Motor neuron (in vitro differentiated cells): ENCODE data around the gene DUSP6. TPM values are rescaled to one million over a fixed set of nuclear protein-coding genes. Genes with fewer than 3 reads are reported as not detected.

Experiments used
- ATAC-seq, 8 experiments: fragments of 200-7000 bp; cut with Tn5 transposase; replicated peaks in 6 of 8; 2 replicates each; pipeline ENCODE4 v1.8.0; 2021; ENCODE audit warnings: mild to moderate bottlenecking in 8 of 8, moderate library complexity in 8 of 8
- H3K27ac ChIP-seq, 2 donors: fragments of 250-450 bp; sonication (Bioruptor Pico); 2 replicates each; pipeline ENCODE4 v1.9.0; 2021; ENCODE audit warnings: antibody characterized with exemption in 2 of 2, mild to moderate bottlenecking in 2 of 2, moderate library complexity in 1 of 2
- H3K4me1 ChIP-seq, 2 donors: fragments of 250-450 bp; sonication (Bioruptor Pico); replicated peaks in 1 of 2; 2 replicates each; pipeline ENCODE4 v1.6.1; 2021; ENCODE audit warnings: antibody characterized with exemption in 2 of 2, mild to moderate bottlenecking in 2 of 2, moderate library complexity in 1 of 2
- H3K4me3 ChIP-seq, 5 donors: fragments of 250-450 bp; sonication (Bioruptor Pico); 2 replicates each; pipeline ENCODE4 v1.9.0; 2021; ENCODE audit warnings: antibody characterized with exemption in 5 of 5, mild to moderate bottlenecking in 5 of 5, moderate library complexity in 4 of 5
- WGBS, 10 experiments: fragments of 450-650 bp; shearing (Covaris generic); methylation state at CpG; one replicate each; pipeline ENCODE4 v1.0.0; 2022; 5-methylcytosine and 5-hydroxymethylcytosine counted together
- in situ Hi-C, 9 experiments: fragments of 400-800 bp; cut with MboI; loops; one replicate each; pipeline ENCODE4 v1.15.0; 2021; ENCODE audit warnings: low sequenced_read_pairs in 9 of 9, low pct_unique_long_range_greater_than_20kb in 2 of 9; ENCODE audit not compliant: unreplicated experiment in 9 of 9
- total RNA-seq, 8 experiments: library from RNA; unstranded; fragments of 300-600 nt; gene quantifications; 2 replicates each; pipeline versions ENCODE4 v1.2.3 to v1.2.4, GENCODE V29; 2022

The DUSP6 gene
- total RNA-seq, 8 experiments from 2014 or later: 6.8 to 67.6 (median 22.2) TPM

DNA sequence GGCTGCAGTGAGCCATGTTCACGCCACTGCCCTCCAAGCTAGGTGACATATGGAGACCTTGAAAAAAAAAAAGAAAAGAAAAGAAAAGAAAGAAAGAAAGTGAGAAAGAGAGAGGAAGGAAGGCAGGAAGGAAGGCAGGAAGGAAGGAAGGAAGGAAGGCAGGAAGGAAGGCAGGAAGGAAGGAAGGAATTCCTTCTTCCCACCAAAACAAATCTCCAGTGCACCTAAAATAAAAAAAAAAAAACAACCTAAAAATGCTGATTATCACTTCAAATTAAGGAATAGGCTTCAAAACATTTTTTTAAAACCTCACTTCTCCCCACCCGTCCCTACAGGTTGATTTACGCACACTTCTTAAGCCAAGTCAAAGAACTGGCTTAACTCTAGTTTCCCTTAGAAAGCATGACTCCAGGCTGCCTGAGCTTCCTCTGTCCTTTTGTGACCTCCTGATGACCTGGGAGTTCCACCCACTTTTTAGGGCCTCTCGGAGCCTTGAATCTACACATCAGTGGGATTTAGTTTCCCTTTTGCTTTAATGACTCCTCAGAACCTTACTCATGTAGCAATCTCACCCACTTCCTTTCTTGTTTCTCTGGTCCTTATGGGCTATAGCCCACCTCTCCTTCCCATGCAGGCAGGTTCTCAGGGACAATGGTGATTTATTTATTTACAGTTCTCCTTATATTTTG is 18.6 kb downstream of the DUSP6 start:
- no peak overlapping the region for H3K4me3 ChIP-seq
- peaks cover 4 to 8% of the 10 kb centered on the region in 2 donors for H3K4me1 ChIP-seq
- 0 to 80% (median 56%) methylated on average over 1 to 4 of the region's 4 CpGs; no CpG with 5 or more reads in 1 of the 10 experiments for WGBS, 10 experiments
- peak in 2 of 8 experiments; percentile 57 to 91 for ATAC-seq
- in situ Hi-C loops: loop anchor here in 1 of 9 experiments (25.0 kb wide), 1 partner anchor 271 kb away; no protein-coding TSS in a partner anchor
- H3K27ac ChIP-seq: no peak overlapping the region

DNA sequence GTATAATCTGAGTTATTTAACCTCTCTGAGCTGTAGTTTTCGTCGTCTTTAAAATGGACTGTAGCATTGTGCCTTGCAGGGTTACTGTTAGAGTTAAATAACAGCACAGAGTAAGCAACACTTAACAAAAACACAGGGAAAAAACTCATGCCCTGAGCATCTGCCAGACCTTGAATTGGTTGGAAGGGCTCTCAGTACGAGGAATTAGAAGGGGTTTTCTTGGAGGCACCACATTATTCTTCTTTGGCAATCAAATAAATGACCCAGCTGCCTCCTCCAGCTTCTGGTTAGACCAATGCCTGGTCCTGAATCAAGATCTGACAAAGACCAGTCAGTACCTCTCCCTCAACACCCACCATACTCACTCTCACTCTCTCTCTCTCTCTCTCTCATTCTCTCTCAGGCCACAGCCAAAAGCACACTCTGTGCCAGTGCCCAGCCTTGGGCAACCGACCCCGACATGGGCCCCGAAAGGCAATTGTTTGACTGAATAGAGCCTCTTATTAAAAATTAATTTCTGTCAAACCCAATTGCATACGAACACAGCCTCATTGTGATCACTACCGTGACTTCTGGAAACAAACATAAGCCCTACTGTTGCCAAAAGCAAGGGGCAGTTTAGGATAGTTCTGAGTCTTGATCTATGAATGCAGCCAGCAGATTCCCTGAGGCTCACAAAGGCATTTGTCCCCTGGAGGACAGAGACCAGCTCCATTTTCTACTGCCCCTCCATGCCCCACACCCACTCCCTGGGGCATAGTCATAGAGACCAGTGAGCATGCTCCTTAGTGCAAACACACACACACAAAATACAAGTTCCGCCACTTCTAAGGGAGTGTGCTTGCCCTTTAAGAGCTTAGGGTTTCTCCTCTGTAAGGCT is 23.9 kb downstream of the DUSP6 start:
- no peak overlapping the region for H3K4me3 ChIP-seq
- peaks cover 39 to 43% of the 10 kb centered on the region in 2 donors for H3K4me1 ChIP-seq
- ATAC-seq: peak in 3 of 8 experiments; percentile 15 to 25 (median 23)
- WGBS, 10 experiments: 54 to 96% (median 73%) methylated on average over 3 to 8 of the region's 9 CpGs; no CpG with 5 or more reads in 1 of the 10 experiments
- no peak overlapping the region for H3K27ac ChIP-seq
- in situ Hi-C loops: loop anchor here in 1 of 9 experiments (25.0 kb wide), 1 partner anchor 266 kb away; no protein-coding TSS in a partner anchor

DNA sequence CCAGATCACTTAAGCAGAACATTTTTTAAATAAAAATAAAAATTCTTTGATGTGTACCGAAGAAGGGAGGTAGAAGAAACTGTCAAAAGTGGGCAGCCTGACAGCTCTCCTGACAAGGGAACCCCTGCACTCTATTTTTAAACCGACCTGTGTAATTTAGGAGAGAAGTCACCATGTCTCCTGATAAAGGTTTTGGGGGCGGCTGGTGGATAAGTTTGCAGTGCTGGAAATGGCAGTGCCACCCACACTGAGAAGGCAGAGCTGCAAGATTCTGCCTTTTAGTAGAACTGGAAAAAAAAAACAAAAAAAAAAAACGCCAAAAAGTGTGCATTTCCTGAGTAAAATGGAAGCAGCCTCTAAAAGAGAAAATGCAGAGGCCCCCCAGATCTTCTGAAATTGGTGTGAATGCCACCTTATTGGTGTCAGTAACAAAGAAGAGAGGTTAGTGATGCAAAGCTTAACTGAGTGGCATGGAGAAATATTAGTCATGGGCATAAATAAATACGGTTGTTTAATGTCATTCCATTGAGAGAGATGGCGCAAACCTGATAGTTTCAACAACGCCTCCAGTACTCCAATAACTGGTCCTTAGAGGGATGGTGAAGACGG is 24.7 kb downstream of the DUSP6 start:
- no peak overlapping the region for H3K4me3 ChIP-seq
- H3K4me1 ChIP-seq: peaks cover 39 to 43% of the 10 kb centered on the region in 2 donors
- no peak for ATAC-seq
- in situ Hi-C loops: loop anchor here in 1 of 9 experiments (25.0 kb wide), 1 partner anchor 265 kb away; no protein-coding TSS in a partner anchor
- H3K27ac ChIP-seq: no peak overlapping the region
- 24 to 73% (median 58%) methylated on average over 3 to 8 of the region's 8 CpGs for WGBS, 10 experiments

DNA sequence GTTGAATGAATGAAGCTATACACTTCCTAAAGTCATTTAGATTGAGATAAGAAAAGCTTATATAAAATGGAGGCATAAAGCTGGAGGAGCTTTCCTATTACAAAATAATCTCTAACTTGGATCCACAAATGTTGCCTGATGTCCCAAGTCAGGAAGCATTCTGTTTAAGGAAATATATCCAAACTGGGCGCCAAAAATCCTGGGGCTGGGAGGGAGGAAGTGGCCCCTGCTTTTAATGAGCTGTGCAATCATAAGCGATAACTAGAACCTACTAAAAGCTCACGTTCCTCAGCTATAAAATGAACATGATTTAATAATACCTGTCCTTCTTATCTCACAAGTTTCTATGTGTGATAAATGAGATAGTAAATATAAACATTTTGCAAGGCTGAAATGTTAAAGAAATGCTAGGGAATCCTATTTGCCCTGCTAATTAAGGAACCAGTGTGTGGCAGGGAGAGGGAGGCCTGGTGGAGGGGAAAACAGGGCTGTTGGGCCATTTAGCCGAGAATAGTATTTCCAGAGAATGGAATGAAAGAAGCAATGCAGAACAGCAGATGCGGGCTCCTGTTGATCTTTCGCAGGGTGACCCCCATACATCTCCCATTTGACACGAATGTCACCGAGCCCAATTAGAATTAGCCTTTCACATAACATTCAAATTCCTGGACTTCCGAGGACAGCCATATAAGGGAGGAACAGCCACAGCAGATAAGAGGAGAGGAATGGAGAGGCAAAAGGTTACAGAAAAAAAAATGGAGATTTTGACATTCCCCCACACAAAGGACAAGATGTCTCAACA is 25.9 kb downstream of the DUSP6 start:
- Histone ChIP-seq H3K4me1 (peaks cover 39 to 43% of the 10 kb centered on the region in 2 donors), H3K27ac (peak overlapping the region in 1 of 2 donors; percentile 23), H3K4me3 (no peak overlapping the region)
- in situ Hi-C loops: loop anchor here in 1 of 9 experiments (25.0 kb wide), 1 partner anchor 264 kb away; no protein-coding TSS in a partner anchor
- 13 to 100% (median 57%) methylated on average over 1 to 8 of the region's 9 CpGs; no CpG with 5 or more reads in 2 of the 10 experiments for WGBS, 10 experiments
- peak in 5 of 8 experiments; percentile 82 to 94 (median 85) for ATAC-seq

DNA sequence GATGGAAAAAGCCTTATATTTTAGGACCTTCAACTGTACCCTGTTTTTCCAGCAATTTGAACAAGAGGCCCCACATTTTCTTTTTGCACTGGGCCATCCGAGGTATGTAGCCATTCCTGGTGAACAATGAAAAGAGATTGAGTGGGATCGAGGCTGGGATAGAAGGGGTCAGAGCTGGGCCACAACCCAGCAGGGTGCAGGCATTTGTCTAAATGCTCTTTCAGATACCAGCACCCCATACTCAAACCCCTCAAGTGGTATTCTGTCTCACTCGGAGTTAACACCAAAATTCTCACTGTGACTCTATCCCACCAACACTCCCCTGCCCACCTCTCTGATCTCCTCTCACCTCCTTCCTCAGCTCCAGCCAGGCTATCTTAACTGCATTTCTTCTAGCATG is 26.8 kb downstream of the DUSP6 start:
- ATAC-seq: no peak
- H3K27ac ChIP-seq: no peak overlapping the region
- H3K4me1 ChIP-seq: peaks cover 39 to 43% of the 10 kb centered on the region in 2 donors
- no peak overlapping the region for H3K4me3 ChIP-seq
- in situ Hi-C loops: loop anchor here in 1 of 9 experiments (25.0 kb wide), 1 partner anchor 263 kb away; no protein-coding TSS in a partner anchor
- 16 to 100% (median 40%) methylated on average over 1 to 2 of the region's 3 CpGs; no CpG with 5 or more reads in 4 of the 10 experiments for WGBS, 10 experiments

DNA sequence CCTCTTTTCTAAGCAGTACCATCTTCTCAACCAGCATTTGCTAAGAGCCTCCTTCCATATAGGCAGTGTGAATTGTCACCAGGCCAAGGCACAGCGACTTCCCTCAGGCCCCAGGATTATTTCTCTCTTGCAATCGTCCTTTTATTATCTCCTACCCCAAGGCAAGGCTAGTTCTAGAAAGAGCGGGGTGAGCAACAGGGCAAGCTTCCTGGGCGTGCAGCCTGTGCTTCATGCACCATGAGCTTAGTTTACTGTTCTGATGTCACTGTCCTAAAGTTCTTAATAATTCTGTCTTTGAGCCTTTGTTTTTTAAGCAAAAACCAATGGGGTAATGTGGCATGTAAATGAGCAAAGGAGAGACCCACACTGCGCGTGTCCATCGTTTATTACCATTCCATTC is 27.9 kb downstream of the DUSP6 start:
- WGBS, 10 experiments: 33 to 100% (median 67%) methylated on average over 1 to 7 of the region's 7 CpGs; no CpG with 5 or more reads in 1 of the 10 experiments
- Histone ChIP-seq H3K4me1 (peaks cover 39 to 43% of the 10 kb centered on the region in 2 donors), H3K27ac (no peak overlapping the region), H3K4me3 (no peak overlapping the region)
- ATAC-seq: peak in 1 of 8 experiments; percentile 10
- in situ Hi-C loops: no loop called here

DNA sequence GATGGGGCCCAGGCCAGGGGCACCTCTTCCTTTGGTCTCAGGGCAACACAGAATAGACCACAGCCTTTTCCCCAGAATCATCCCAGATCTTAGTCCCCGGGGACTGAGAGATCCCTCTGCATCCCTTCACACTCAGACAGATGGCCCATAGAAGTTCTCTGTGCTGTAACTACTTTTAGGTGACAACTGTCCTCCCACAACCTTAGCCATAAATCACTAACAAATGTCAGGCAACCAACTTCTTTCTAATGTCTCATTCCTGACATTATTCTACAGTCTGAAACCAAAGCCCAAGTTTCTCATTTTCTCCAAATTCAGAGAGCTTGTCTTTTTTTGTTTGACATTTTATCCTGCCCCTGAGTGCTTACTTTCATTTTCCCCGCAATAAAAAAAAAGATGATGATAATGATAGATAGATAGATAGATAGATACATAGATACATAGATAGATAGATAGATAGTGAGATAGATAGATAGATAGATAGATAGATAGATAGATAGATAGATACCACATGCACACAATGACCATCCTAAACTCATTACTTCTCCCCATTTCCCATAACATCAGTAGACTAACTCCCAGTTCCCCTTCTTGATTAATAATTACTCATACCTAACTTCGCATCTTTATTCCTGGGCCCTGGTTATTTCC is 28.6 kb downstream of the DUSP6 start:
- WGBS, 10 experiments: 60 to 100% (median 95%) methylated on average over 1 to 3 of the region's 3 CpGs
- no peak for ATAC-seq
- Histone ChIP-seq H3K27ac (no peak overlapping the region), H3K4me3 (no peak overlapping the region), H3K4me1 (peaks cover 40 to 46% of the 10 kb centered on the region in 2 donors)
- in situ Hi-C loops: no loop called here

DNA sequence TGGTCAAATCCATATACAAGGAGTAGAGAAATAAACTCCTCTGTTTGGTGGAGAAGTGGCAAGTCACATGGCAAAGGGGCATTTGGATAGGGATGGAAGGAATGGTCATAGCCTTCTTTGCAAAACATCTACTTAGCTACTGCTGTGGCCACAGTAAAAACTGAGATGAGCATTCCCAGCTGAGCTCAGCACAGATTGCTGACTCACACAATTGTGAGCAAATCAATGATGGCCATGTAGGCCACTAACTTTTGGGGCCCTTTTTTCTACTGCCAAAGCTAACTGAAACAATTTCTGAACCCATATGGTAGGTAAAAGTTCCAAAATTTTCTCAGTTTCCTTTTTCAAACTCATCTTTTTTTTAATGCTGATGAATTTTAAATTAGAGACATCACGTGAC is 31.6 kb downstream of the DUSP6 start:
- 57 to 100% (median 100%) methylated on average over 1 of the region's 1 CpG; no CpG with 5 or more reads in 2 of the 10 experiments for WGBS, 10 experiments
- H3K4me1 ChIP-seq: peaks cover 19 to 27% of the 10 kb centered on the region in 2 donors
- in situ Hi-C loops: no loop called here
- H3K4me3 ChIP-seq: no peak overlapping the region
- H3K27ac ChIP-seq: no peak overlapping the region
- no peak for ATAC-seq

DNA sequence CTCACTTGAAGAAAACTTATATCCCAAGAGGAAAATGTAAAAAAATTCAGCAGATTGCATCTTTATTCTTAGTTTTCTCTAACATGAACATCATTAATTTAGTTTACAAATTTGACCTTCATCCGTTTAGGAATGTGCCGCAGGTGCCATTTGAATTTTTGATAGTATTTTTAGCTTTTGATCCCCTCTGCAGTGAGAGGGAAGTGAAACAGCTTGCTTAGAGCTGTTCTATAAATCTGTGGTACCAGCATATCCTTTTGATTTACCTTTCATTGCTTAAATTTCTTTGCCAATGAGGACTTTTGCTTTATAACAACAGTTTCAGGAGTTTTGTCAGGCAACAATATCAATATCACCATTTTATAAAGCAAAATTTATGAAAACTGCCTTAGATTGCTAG is 32.7 kb downstream of the DUSP6 start:
- Histone ChIP-seq H3K4me3 (no peak overlapping the region), H3K4me1 (peaks cover 12 to 17% of the 10 kb centered on the region in 2 donors), H3K27ac (no peak overlapping the region)
- WGBS, 10 experiments: 65 to 100% (median 95%) methylated on average over 1 to 2 of the region's 2 CpGs
- no peak for ATAC-seq
- in situ Hi-C loops: no loop called here

DNA sequence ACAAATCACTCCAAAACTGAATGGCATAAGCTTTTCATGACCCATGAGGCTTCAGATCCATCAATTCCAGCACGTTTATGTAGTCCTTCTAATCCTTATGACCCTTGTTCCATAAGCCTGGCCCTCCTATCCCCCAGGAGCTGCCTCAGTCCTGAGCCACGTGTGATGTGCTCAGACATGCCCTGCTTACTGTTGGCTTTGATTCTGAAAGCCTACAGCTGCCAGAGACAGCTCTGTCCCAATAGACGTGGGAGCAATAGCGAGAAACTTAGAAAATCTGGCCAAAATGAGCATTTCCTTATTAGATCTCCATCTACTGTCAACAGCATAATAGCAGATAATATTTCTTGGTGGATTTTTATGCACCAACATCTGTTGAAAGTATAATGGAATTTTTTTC is 33.2 kb downstream of the DUSP6 start:
- ATAC-seq: peak in 2 of 8 experiments; percentile 52 to 56
- in situ Hi-C loops: no loop called here
- Histone ChIP-seq H3K4me3 (no peak overlapping the region), H3K27ac (no peak overlapping the region), H3K4me1 (peaks cover 12 to 13% of the 10 kb centered on the region in 2 donors)
- WGBS, 10 experiments: 0 to 60% (median 40%) methylated on average over 1 to 4 of the region's 4 CpGs; no CpG with 5 or more reads in 1 of the 10 experiments

DNA sequence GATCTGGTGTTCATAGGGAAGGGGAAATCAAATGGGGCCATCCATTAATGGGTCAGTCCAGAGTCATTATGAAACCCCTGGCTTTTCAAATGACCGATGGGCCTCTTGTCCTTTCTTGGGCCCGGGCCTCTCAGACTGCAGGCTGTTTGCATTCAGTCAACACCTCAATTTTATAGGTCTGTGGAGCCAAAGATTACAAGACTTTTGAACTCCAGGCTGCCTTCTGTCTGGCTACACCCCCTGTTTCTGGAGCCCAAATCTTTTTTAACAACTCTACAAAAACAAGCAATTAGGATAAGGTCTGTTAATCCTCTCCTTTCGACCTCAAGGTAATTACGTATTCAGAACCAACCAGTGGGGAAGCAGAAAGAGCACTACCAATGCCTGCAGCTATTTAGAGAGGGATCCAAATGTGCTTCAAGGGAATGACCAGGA is 35.6 kb downstream of the DUSP6 start:
- Histone ChIP-seq H3K27ac (no peak overlapping the region), H3K4me3 (no peak overlapping the region), H3K4me1 (peaks cover 12 to 13% of the 10 kb centered on the region in 2 donors)
- in situ Hi-C loops: no loop called here
- ATAC-seq: peak in 4 of 8 experiments; percentile 37 to 59 (median 48)
- 0 to 39% (median 14%) methylated on average over 1 to 4 of the region's 4 CpGs; no CpG with 5 or more reads in 1 of the 10 experiments for WGBS, 10 experiments
